Breast epithelium (tissue), 3 donors: ENCODE measurements around the gene FAM240A.

Experiments
- CTCF ChIP-seq, 3 donors: fragments of 450-650 bp; IDR thresholded peaks; one replicate each; pipeline ENCODE4 v1.5.1; 2016 to 2017; ENCODE audit warnings: antibody characterized with exemption in 3 of 3, mild to moderate bottlenecking in 3 of 3, moderate library complexity in 3 of 3
- POLR2A ChIP-seq: fragments of 450-650 bp; IDR thresholded peaks from one replicate; pipeline ENCODE4 v1.6.1; 2016; ENCODE audit warnings: antibody characterized with exemption, mild to moderate bottlenecking, moderate library complexity
- POLR2AphosphoS5 ChIP-seq, 3 donors: sonication (generic); formaldehyde crosslinking; IDR thresholded peaks; one replicate each; pipeline ENCODE4 v1.6.1; 2017; ENCODE audit warnings: antibody characterized with exemption in 3 of 3

DNA sequence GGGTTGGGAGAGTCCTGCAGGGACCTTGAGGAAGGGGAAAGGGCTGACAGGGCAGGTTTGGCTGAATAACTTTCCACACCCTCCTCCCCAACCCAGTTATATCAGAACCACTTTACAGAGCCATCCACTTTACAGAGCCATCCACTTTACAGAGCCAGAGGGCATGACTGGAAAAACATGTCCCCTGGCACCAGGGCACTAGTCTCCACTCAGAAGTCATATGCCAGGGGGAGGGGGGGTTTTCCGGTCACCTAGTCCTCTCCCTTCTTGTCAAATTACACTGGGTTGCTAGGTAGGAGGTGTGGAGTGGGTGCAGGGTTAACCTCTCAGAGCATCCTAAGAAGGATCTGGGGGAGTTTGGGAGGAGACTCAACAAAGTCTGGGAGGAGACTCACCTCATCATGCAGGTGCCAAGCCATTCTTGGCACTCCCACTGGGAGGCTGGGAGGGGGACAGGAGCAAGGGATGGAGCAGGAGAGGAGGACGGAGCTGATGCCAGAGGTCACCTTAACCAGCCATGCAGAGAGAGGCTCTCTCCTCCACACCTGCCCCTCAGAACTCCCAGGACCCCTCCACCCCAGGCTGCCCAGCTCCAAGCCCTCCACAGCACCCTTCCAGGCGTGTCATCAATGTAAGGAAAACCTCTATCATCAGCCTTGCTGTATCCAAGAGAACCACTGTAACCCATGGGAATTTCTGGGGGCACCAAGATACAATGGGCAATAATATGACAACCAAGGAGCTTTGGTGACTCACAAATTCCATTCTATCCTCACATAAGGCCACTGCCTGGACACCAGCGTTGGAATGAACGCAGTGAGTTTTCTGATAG, 47.9 kb upstream of the FAM240A start:
- TF ChIP-seq CTCF (IDR thresholded peaks at IDR 0.05) = no peak
- TF ChIP-seq POLR2AphosphoS5 (IDR thresholded peaks at IDR 0.05) = no peak
- TF ChIP-seq POLR2A = no peak
